MV-4-11 (cell line): ENCODE results near the gene SMAD5.
A peak's percentile ranks its signal among the peaks of the same experiment; 100 is the strongest.

Experiments used
- DNase-seq: peaks from one replicate; lab custom pipeline; 2025; lab: John Stamatoyannopoulos, UW

Gene SMAD5

DNA sequence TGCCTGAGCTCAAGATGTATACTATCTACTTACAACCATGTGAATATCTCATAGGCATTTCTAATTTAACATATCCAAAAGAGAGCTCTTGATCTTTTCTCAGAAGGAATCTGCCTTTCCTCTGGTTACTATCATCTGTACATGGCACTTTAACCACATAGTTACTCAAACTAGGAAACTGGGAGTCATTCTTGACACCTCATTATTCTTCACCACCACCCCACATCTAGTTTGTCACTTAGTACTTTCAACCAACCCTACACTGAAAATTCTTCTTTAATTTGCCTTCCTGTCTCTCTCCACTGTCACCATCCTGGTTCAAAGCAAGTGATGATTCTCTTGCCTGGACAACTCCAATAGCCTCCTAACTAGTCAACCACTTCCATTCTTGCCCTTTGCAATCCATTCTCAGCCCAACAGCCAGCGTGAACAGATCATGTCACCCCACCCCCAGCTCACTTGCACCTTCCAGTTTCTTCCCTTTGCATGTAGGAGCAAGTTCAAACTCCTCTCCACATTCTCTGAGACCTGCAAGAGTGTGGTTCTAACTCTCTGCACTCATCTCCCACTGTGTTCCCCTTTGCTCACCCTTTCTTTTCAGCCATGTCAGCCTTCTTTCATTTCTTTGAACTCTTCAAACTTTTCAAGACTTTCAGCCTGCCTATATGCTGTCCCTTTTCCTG is 17.3 kb upstream of the SMAD5 start:
- DNase-seq: no peak

DNA sequence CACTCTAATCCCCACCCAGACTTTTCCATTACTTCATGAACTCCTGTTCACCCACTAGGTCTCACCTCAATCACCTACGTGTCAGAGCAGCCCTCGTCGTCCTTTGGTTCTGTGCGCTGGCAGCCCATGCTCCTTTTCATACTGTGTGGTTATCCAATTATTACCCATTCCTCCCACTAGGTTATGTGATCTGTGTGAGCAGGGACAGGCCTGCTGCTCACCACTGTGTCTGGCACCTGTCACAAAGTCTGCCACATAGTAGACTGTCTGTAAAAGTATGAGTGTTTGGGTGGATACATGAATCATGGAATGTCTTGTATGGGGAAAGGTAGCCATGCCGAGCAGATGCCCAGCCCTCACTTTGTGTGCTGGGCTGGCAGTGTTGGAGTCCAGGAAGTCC is 12.1 kb upstream of the SMAD5 start:
- no peak for DNase-seq

DNA sequence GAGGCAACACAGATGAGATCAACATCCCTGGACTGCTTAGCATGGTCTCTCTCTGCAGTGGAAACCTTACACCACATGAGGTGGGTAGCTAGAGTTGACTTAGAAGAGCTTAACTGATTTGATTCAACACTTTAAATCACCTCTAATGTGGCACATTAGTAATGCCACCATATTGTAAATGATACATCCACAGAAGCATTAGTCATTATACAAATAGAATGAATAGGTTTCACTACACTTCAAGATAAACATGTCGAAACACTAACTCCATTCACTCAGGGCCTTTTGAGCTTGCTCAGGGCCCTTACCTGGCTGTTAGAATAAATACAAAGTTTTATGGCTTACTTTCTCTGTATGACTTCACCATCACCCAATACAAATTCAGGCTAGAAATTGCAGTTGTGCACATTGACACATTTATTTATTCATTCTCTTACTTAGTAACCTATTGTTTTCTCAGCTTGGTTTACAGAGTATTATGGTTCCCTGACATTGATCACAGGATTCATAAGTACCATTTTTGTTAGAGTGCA is 9.3 kb upstream of the SMAD5 start:
- DNase-seq: no peak

DNA sequence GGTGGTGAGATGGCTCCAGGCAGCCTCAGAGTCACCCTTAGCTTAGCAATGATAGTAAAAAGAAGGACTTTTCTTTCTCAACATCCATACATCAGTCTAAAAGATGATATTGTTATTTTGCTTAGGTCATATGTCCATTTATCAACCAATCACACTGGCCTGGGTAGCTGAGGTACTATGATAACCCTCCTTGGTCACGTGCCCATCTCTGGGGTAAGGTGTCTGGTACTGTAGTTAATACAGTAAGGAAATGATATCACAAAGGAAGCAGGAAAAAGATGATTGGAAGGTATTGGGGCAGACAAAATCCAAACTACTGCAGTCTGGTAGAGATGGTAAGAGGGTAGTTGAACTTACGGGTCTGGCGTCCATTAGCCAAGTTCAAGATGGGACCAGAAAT is 5.1 kb upstream of the SMAD5 start:
- no peak for DNase-seq

DNA sequence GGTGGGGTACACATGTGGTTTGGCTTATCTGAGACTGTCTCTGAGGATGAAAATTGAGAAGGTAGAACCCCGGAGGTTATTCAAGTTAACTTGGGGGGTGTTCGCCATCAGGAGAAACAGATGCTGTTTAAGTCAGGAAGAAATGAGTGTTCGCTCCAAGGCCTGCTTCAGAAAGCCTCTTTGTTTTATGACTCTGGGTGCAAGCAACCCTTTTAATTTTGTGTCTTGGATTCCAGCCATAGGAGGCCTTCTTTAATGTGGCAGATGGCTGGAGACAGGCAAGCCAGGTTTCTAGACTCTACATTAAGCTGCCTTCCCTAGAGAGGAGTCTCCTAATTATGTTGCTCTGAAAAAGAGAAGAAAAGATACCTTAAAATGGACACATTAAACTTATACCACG is 4.2 kb upstream of the SMAD5 start:
- no peak for DNase-seq

DNA sequence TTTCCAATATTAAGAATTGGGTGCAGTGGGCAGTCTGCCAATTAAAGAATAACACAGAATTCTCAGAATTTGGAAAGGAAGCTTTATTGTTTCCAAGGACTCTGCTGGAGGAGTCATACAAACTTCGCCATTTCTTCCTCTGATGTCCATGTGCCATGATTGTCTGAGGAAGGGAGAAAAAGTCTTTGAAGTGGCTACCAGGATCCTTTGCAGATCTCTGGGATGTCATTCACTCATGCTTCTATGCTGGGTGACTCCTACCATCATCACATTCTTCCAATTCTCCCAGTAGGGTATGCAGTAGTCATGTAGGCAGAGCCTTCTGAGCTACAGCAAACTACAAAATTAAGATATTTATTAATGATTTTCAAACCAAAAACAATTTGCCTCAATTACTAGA is 3.2 kb upstream of the SMAD5 start:
- DNase-seq: no peak

DNA sequence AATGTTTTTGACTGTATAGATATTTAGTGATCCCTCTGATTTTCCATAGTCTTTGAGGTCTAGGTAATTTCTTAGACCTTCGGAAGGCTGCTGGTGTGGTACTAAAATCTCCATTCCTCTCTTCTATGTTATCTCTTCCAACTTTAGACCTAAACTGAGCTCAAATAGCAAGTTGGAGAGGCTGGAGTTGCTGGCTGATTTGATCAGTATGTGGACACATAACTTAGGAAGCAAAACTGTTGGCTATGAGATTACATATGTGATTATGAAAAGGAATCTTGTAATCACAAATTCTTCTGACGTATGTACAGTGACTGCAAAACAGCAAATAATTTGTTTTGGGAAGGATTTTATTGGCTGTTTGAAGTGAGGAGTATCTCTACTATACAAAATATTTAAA is 2.1 kb upstream of the SMAD5 start:
- DNase-seq: no peak

DNA sequence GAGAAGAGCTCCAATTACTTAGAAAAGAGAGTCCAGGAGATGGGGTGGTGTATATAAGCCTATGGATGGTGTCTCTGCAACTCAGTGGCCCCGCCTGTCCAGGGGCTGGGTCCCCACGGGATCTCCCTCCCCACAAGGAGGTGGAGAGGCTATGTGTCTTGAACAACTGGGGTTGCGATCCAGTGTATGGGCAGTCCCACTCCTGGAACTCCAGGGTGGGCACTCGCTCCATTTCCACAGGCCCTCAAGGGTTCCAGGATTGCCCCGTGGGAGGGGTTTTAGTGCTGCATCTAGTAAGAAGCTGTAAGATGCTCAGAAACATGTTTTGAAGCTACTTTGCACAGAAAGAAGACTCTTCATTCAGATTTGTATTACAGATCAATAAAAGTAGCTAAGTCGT is 558 bp upstream of the SMAD5 start:
- no peak for DNase-seq

DNA sequence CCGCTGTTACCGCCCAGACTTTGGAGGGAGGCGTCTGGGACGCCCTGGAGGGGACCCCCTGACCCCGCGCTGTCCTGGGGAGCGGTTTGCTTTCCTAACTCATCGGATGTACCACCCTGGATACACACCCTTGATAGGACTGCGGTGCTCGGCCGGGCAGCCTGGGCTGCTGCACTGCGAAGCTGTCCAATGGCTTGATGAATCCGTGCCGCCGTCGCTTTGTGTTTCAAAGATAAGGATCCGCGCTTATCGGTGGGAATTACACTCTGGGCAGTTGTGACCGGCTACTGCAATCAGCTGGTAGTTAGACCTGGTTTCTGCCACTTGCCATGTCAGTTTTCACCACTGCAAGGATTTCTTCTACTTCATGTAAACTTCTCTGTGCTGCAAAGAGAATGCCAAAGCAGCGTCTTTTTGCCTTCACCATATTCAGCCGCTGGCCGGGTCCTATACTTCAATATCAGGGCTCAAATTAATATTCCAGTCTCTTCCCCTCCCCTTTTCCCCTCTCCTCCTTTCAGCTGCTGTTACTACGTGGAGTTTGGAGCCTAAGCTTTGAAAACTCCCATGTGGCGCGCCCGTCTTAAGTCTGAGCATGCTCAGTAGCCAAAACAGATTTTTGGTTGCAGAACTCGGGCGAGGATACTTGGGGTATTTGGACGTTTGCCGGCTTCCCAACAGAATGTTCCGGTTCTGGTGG is 727 bp downstream of the SMAD5 start:
- DNase-seq: peak; percentile 27

DNA sequence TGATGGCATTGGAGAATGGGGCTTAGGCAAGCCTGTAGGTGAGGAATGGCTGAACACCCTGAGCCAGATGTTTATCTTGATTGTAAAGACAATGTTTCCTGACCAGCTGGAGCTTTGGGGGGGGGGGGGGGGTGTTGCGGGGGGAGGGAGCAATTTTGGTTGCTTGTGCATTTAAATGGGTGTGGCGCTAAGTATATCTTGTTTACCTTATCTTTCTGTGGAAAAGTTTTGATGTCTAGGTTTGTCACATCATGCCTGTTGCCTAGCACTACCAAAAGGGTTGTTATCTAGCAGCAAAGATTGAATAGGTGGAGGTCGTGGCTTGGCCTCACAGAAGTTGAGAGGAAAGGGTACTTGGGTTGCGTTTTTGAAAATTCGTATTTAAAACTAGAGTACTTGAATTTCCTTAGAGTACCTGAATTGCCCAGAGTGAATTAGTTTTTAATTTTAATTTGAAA is 1.3 kb downstream of the SMAD5 start:
- no peak for DNase-seq

DNA sequence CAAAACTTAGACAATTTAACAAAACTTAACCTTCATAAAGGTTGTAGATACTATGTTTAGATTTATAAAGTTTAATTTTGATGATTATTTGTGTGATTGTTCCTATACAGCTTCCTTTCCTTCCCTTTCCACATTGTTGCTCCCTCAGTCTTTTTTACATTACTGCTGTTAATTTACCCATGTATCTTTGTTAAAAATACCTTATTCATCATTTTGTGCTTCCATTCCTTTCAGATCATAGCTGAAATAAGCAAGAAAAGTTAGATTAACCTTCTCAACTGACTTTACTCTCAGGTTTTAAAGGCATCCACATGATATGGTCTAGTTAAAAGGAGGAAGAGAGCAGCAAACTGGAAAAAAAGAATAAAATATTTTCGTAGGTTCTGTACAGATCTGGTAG is 2.0 kb downstream of the SMAD5 start:
- no peak for DNase-seq

DNA sequence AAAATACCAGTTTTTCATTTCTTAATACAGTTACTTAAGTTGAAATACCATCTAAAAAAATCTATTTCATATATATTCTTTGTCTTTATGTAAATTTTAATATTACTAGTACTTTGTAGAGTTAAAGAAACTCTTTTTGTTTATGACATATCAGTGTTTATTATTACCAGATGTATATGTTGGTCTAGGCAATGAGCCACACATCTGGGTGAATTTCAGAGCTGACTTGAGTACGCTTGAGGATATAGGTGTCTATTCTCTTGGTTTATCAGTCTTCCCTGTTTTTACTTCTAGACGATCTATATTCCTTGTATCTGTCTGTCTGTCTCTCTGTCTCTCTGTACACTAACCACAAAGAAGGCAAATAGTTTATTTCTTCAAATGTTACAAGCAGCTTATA is 2.9 kb downstream of the SMAD5 start:
- DNase-seq: no peak

DNA sequence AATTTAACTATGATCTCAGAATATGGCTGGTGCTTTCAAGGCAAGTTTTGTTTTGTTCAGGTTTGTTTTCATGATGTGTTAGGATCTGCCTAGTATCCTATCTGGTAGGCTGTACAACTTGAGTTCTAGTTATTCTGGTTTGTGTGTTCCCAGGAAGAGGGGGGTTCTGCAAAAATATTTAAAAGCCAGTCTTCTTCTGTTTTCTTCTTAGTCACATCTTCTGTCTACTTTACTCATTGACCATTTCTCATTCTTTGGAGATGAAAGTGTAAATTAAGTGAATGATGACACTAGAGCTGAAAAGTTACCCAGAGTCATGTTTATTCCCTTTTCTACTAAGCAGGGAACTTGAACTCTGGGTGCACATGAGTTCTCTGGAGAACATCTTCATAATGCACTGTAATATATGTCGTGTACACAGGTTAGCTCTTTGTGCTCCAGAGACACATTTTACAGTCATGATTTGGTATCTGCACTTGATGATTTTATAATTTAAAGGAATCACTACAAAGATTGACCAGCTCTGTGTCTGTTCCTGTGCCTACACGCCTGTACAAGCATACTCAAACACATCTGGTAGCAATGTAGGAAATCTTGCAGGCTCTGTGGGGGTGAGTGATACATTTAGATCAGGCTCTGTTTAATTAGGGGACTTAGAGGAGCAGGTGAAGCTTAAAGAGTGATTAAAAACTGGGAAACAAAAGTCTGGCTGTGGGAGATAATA is 5.0 kb downstream of the SMAD5 start:
- no peak for DNase-seq

DNA sequence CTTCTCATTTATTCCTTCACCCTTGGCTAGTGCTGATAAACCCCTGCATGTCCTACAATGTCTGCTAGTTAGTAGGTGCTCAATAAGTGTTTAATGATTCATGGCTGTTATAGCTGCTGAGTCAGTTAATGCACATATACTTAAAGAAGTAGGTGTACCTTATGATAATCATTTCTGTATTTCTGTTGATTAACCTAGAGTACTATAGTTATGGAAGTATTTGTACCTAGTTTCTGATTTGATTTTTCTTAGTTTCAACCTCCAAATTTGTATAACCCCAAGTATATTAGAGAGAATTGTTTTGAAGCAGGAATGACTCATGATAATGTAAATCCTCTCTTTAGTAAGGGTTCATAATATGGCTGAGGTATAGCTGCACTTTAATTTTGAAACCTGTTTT is 8.9 kb downstream of the SMAD5 start:
- DNase-seq: no peak

DNA sequence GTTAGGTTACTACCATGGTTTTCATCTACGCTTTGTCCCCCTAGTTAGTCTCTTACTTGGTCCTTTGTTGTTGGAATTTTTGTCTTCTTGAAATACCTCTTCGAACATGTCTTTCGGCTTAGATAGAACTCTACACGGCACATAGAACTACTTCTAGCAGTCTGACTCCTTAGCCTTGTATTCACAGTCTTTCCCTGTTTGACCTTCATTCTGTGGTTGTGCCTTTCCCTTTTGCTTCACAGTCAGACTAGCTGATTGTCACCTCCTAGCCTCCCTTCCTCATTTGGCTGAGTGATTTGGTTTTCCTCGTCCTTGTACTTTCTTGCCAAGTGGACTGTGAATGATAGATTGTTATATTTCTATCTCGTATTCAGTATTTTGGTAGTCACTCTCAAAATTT is 10.7 kb downstream of the SMAD5 start:
- DNase-seq: no peak

DNA sequence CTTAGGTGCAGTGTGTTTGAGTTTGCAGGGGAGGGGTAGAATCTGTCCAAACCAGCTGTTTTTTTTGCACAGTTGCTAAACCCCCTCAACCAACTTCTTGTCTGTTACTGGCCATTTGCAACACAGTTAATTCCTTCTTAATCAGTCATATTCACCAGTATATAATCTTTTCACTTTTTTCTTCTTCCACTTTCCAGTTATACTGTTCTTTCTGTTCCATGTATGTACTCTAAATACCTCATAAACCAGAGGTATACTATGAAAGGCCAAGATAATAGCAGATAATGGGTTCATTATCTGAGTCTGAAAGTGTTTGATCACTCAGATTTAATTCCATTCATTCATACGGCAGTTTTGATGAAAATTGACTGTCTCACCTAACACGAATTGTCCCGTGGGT is 11.1 kb downstream of the SMAD5 start:
- DNase-seq: no peak

DNA sequence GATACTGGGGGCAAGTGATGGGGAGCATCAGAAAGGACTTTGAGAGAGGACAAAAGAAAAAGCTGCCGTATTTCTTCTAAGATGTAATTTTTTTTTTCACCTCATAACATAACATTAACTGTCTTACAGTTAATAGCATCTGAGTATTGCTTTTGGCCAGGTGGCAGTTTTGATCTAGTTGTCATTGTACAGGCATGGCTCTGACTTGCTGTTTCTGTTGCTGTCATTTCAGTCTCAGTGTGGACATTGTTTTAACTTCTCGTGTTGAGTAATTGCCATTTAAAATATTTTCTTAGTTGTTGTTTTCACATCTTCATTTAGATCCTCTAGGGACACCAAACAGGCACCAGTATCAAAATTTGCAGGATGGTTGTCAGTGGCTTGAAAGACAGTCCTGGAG is 12.4 kb downstream of the SMAD5 start:
- DNase-seq: no peak

DNA sequence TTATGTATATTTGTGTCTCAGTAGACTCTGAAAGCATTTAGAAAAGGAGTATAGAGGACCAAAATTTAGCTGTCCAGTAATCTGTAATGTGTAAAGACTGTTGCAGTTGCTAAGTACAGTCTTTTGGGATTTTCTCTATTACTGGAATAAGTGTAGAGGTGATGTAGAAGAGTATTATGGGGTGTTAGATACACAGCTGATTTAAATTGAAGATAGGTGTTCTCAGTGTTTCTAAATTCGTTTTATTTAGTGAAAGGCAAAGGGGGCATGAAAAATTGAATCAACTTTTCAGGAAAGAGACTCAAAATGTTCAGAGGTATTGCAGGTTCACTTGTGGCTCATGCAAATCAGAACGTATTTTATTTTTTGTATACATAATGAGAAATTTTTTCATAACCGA is 13.6 kb downstream of the SMAD5 start:
- no peak for DNase-seq

DNA sequence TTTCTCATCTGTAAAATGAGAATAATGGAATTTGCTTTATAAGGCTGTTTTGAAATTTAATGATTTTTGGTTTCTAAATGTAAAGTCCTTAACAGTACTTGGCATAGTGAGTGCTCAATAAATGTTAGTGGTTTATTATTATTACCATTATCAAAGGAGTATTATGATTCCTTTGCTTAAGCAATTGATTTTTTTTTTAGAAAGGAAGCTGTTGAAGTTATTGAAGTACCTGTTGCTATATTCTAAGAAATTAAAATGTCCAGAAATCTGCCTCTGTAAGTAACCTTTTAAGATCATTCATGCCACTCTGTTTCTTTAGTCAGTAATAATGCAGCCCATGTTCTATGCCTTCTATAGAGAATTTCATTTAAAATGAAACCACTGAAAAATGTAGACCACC is 15.0 kb downstream of the SMAD5 start:
- no peak for DNase-seq

DNA sequence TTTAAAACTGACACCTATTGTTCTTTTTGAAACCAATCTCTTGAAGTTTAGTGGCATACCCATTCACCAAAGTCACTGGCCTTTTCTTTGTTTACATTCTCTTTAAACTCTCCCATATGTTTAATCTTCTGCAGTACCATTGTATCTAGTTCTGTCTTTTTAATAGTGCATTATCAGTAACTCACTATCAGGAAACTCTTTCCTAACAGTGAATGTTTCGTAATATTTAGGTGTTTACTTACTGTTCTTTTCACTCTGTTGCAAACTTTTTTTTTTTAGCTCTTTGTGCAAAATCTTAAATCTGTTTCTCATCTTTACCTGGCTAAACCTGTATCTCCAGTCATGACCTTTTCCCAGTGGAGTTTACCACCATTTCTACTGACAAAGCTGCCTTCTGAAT is 17.2 kb downstream of the SMAD5 start:
- no peak for DNase-seq

DNA sequence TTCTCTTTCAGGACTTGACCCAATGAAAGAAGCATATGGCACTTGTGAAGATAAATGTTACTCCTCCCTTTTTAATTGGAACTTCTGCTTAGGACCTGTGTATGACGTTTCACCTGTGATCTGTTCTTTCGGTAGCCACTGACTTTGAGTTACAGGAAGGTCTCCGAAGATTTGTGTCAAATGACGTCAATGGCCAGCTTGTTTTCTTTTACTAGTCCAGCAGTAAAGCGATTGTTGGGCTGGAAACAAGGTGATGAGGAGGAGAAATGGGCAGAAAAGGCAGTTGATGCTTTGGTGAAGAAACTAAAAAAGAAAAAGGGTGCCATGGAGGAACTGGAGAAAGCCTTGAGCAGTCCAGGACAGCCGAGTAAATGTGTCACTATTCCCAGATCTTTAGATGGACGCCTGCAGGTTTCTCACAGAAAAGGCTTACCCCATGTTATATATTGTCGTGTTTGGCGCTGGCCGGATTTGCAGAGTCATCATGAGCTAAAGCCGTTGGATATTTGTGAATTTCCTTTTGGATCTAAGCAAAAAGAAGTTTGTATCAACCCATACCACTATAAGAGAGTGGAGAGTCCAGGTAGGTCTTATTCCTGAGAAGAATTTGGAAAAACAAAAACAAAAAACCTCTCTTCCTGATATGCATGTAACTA is 21.1 kb downstream of the SMAD5 start:
- DNase-seq: no peak

DNA sequence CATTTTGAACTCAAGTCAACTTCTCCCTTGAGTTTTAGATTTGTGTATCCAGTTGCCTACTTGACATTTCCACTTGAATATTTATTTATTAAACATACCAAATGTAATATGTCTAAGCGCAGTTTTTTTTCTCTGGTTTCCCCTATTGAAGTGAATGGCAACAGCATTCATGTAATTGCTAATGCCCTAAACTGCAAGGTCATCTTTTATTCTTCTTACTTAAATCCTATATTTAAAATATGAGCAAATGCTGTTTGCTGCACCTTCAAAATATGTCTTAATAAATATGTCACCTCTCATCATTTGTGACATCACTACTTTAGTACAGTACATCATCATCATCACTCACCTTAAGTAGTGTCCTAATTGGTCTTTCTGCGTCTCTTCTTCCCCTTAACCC is 22.4 kb downstream of the SMAD5 start:
- DNase-seq: no peak

DNA sequence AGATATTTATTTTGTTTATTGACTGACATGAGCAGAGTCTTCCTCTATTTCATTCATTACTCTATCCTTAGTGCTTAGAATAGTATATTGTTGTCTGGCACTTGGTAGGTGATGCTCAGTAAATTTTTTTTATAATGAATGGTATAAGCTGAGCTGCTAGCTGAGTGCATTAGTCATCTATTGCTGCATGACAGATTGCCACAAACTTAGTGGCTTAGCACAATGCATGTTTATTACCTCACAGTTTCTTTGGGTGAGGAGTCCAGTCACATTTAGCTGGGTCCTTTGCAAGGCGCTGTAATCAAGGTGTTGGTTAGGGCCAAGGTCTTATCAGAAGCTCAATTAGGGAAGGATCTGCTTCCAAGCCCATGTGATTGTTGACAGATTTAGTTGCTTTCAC is 23.1 kb downstream of the SMAD5 start:
- no peak for DNase-seq
